HEK293T (cell line): ENCODE data around the gene ADAMTS17.

ENCODE experiments used
- ARNT ChIP-seq: fragments of 450-650 bp; IDR thresholded peaks from 2 replicates; pipeline ENCODE4 v1.6.1; 2017; ENCODE audit warnings: mild to moderate bottlenecking
- BHLHE40 ChIP-seq: fragments of 450-650 bp; IDR thresholded peaks from 2 replicates; pipeline ENCODE4 v1.6.1; 2016; ENCODE audit warnings: mild to moderate bottlenecking, moderate library complexity, borderline replicate concordance
- CTBP1 ChIP-seq: fragments of 450-650 bp; IDR thresholded peaks from 2 replicates; pipeline ENCODE4 v1.6.1; 2016; ENCODE audit warnings: borderline replicate concordance
- ELF4 ChIP-seq: fragments of 450-650 bp; IDR thresholded peaks from 2 replicates; pipeline ENCODE4 v1.6.1; 2017; ENCODE audit warnings: antibody characterized with exemption
- FOXK2 ChIP-seq: fragments of 450-650 bp; IDR thresholded peaks from 2 replicates; pipeline ENCODE4 v1.6.1; 2016; ENCODE audit warnings: mild to moderate bottlenecking
- FOXM1 ChIP-seq: fragments of 450-650 bp; IDR thresholded peaks from 2 replicates; pipeline ENCODE4 v1.6.1; 2017; ENCODE audit warnings: mild to moderate bottlenecking, borderline replicate concordance
- SP1 ChIP-seq: fragments of 450-650 bp; IDR thresholded peaks from 2 replicates; pipeline ENCODE4 v1.6.1; 2017
- TARDBP ChIP-seq: fragments of 450-650 bp; IDR thresholded peaks from 2 replicates; pipeline ENCODE4 v1.6.1; 2016

GRCh38 chr15:100207053-100207452 lies 134.7 kb downstream of the ADAMTS17 start:
- TF ChIP-seq SP1: no peak
- no peak for TF ChIP-seq BHLHE40
- no peak for TF ChIP-seq FOXK2
- TF ChIP-seq CTBP1: no peak
- no peak for TF ChIP-seq ELF4
- TF ChIP-seq FOXM1: no peak
- TF ChIP-seq ARNT: no peak
- no peak for TF ChIP-seq TARDBP
